ENCODE measurements around the gene MEGF11.
A peak's percentile ranks its signal among the peaks of the same experiment; 100 is the strongest.

Gene MEGF11

GRCh38 chr15:66046751-66047150 is 206.8 kb downstream of the MEGF11 start:
- no peak for TF ChIP-seq HOXC10 (CRISPR knock-in tag; IDR thresholded peaks at IDR 0.05)
- TF ChIP-seq, protein P1, sequence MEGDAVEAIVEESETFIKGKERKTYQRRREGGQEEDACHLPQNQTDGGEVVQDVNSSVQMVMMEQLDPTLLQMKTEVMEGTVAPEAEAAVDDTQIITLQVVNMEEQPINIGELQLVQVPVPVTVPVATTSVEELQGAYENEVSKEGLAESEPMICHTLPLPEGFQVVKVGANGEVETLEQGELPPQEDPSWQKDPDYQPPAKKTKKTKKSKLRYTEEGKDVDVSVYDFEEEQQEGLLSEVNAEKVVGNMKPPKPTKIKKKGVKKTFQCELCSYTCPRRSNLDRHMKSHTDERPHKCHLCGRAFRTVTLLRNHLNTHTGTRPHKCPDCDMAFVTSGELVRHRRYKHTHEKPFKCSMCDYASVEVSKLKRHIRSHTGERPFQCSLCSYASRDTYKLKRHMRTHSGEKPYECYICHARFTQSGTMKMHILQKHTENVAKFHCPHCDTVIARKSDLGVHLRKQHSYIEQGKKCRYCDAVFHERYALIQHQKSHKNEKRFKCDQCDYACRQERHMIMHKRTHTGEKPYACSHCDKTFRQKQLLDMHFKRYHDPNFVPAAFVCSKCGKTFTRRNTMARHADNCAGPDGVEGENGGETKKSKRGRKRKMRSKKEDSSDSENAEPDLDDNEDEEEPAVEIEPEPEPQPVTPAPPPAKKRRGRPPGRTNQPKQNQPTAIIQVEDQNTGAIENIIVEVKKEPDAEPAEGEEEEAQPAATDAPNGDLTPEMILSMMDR (tag by site-specific recombination; IDR thresholded peaks at IDR 0.05) = peak; percentile 24; the same call in 1 of the 2 replicates
- CTCF ChIA-PET = interaction anchor here (0.6 to 1.4 kb wide), 6 partner anchors 39 to 242 kb away, joined by 3 to 6 read pairs (median 4); no protein-coding TSS in a partner anchor
- H3K36me3 ChIP-seq (ENCODE audit: control insufficient read depth in 2 of 2, insufficient read depth in 1 of 2, low read length in 2 of 2) = no peaks in the 10 kb centered on the region
- H3K4me1 ChIP-seq (ENCODE audit: control insufficient read depth, insufficient read depth, low read length) = no peaks in the 10 kb centered on the region
- H3K9me3 ChIP-seq (ENCODE audit: control insufficient read depth, insufficient read depth, low read depth, low read length) = no peaks in the 10 kb centered on the region
- POLR2A ChIA-PET = no interaction called here
- H3K4me3 ChIP-seq (ENCODE audit: low read depth, low read length) = no peak overlapping the region
- no peak overlapping the region for H3K27ac ChIP-seq (ENCODE audit: extremely low read depth, low read depth, low read length)

DNA sequence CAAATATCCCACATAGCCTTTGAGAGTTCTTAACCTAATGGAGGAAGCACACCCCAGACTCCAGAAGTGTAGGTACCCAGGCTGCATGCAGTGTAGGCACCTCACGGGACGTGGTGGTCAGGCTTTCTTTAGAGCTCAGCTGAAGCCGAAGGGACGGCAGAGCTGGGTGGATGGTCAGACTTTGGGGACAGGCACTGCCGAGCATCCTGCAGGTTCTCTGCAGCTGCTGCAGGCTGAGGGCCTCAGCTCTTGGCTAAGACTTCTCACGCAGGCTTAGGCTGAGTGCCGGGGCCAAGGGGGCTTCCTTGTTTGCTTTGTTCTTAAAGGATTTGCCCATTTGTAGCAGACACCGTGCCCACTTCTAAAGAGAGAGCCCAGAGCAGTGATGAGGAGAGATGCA is 207.2 kb downstream of the MEGF11 start:
- TF ChIP-seq ZNF302 (tag by site-specific recombination; IDR thresholded peaks at IDR 0.05; ENCODE audit: low read depth) = no peak
- no peak for TF ChIP-seq SETDB1 (IDR thresholded peaks at IDR 0.05; ENCODE audit: insufficient read length, low read length)
- TF ChIP-seq ZBTB7A (tag by site-specific recombination; IDR thresholded peaks at IDR 0.05; ENCODE audit: low read depth) = no peak
- TF ChIP-seq OSR2 (tag by site-specific recombination; IDR thresholded peaks at IDR 0.05) = no peak
- no peak for TF ChIP-seq ZNF404 (tag by site-specific recombination; IDR thresholded peaks at IDR 0.05)
- no peak for TF ChIP-seq ZNF777 (tag by site-specific recombination; IDR thresholded peaks at IDR 0.05; ENCODE audit: borderline replicate concordance)
- no peak for TF ChIP-seq ZNF621 (tag by site-specific recombination; IDR thresholded peaks at IDR 0.05)
- TF ChIP-seq HOXA7 (CRISPR knock-in tag; IDR thresholded peaks at IDR 0.05; ENCODE audit: borderline replicate concordance) = no peak
- TF ChIP-seq, protein P2, sequence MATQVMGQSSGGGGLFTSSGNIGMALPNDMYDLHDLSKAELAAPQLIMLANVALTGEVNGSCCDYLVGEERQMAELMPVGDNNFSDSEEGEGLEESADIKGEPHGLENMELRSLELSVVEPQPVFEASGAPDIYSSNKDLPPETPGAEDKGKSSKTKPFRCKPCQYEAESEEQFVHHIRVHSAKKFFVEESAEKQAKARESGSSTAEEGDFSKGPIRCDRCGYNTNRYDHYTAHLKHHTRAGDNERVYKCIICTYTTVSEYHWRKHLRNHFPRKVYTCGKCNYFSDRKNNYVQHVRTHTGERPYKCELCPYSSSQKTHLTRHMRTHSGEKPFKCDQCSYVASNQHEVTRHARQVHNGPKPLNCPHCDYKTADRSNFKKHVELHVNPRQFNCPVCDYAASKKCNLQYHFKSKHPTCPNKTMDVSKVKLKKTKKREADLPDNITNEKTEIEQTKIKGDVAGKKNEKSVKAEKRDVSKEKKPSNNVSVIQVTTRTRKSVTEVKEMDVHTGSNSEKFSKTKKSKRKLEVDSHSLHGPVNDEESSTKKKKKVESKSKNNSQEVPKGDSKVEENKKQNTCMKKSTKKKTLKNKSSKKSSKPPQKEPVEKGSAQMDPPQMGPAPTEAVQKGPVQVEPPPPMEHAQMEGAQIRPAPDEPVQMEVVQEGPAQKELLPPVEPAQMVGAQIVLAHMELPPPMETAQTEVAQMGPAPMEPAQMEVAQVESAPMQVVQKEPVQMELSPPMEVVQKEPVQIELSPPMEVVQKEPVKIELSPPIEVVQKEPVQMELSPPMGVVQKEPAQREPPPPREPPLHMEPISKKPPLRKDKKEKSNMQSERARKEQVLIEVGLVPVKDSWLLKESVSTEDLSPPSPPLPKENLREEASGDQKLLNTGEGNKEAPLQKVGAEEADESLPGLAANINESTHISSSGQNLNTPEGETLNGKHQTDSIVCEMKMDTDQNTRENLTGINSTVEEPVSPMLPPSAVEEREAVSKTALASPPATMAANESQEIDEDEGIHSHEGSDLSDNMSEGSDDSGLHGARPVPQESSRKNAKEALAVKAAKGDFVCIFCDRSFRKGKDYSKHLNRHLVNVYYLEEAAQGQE (tag by site-specific recombination; IDR thresholded peaks at IDR 0.05) = no peak
- TF ChIP-seq ZNF184 (tag by site-specific recombination; IDR thresholded peaks at IDR 0.05) = no peak
- no peak for TF ChIP-seq HOXC10 (CRISPR knock-in tag; IDR thresholded peaks at IDR 0.05)
- Histone ChIP-seq H3K36me3 (ENCODE audit: control insufficient read depth in 2 of 2, insufficient read depth in 1 of 2, low read length in 2 of 2) (no peaks in the 10 kb centered on the region), H3K4me3 (ENCODE audit: low read depth, low read length) (no peak overlapping the region), H3K9me3 (ENCODE audit: control insufficient read depth, insufficient read depth, low read depth, low read length) (no peaks in the 10 kb centered on the region), H3K4me1 (ENCODE audit: control insufficient read depth, insufficient read depth, low read length) (no peaks in the 10 kb centered on the region), H3K27ac (ENCODE audit: extremely low read depth, low read depth, low read length) (no peak overlapping the region)
- CTCF ChIA-PET = interaction anchor here (0.6 to 1.4 kb wide), 3 partner anchors 39 to 242 kb away, joined by 3 to 6 read pairs (median 5); no protein-coding TSS in a partner anchor
- POLR2A ChIA-PET = no interaction called here

DNA sequence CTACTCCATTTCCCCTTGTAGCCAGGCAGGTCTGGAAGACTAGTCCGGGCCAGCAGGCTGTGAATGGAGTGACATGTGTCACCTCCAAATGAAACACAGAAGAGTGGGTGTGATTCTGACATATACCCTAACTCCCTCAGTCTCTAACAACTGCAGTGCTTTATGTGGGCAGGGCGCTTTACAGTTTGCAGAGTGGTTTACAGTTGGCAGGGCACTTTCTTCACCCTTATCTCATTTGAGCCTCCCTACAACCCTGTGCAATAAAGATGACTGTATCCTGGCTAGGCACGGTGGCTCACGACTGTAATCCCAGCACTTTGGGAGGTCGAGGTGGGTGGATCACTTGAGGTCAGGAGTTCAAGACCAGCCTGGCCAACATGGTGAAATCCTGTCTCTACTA is 208.0 kb downstream of the MEGF11 start:
- TF ChIP-seq ZNF521 (tag by site-specific recombination; IDR thresholded peaks at IDR 0.05) (no peak), YY2 (tag by site-specific recombination; IDR thresholded peaks at IDR 0.05) (no peak), KLF16 (tag by site-specific recombination; IDR thresholded peaks at IDR 0.05) (no peak), REPIN1 (tag by site-specific recombination; IDR thresholded peaks at IDR 0.05; ENCODE audit: low read depth) (no peak), ZFHX2 (tag by site-specific recombination; conservative IDR thresholded peaks at IDR 0.05) (0 out of 2 replicates have a peak, but pooled peaks have one; percentile 9)
- Histone ChIP-seq H3K4me1 (ENCODE audit: control insufficient read depth, insufficient read depth, low read length) (no peaks in the 10 kb centered on the region), H3K36me3 (ENCODE audit: control insufficient read depth in 2 of 2, insufficient read depth in 1 of 2, low read length in 2 of 2) (no peaks in the 10 kb centered on the region), H3K9me3 (ENCODE audit: control insufficient read depth, insufficient read depth, low read depth, low read length) (no peaks in the 10 kb centered on the region), H3K4me3 (ENCODE audit: low read depth, low read length) (no peak overlapping the region), H3K27ac (ENCODE audit: extremely low read depth, low read depth, low read length) (no peak overlapping the region)
- POLR2A ChIA-PET = no interaction called here
- CTCF ChIA-PET = no interaction called here
